Small intestine (tissue), 7 donors: ENCODE results near the gene SIK2. TPM values are rescaled to one million over a fixed set of nuclear protein-coding genes. Genes with fewer than 3 reads are reported as not detected.

Source experiments
- DNase-seq, 2 donors: peaks; one replicate each; pipeline versions ENCODE4 v3.0.0 to v3.0.0-alpha.2; 2013
- FAIRE-seq: peaks from 2 replicates; lab custom pipeline; 2012; peaks lifted over from hg19 to GRCh38; lab: Jason Lieb, UNC
- H3K27ac ChIP-seq, 3 donors: one replicate each; pipeline ENCODE4 v1.5.1; 2013; ENCODE audit warnings: low read length in 2 of 3, mild to moderate bottlenecking in 2 of 3, control low read depth in 1 of 3, inconsistent platforms in 1 of 3, low read depth in 1 of 3, moderate library complexity in 1 of 3
- H3K27me3 ChIP-seq, 3 donors: one replicate each; pipeline ENCODE4 v1.6.1; 2013; ENCODE audit warnings: low read length in 3 of 3, inconsistent platforms in 1 of 3; ENCODE audit not compliant: control insufficient read depth in 3 of 3, insufficient read depth in 3 of 3
- H3K36me3 ChIP-seq, 3 donors: one replicate each; pipeline ENCODE4 v1.6.1; 2013; ENCODE audit warnings: low read length in 3 of 3, inconsistent platforms in 1 of 3, low read depth in 1 of 3, mild to moderate bottlenecking in 1 of 3, moderate library complexity in 1 of 3; ENCODE audit not compliant: control insufficient read depth in 3 of 3, insufficient read depth in 2 of 3
- H3K4me1 ChIP-seq, 3 donors: one replicate each; pipeline ENCODE4 v1.6.1; 2013; ENCODE audit warnings: low read length in 2 of 3, inconsistent platforms in 1 of 3, low read depth in 1 of 3, mild to moderate bottlenecking in 1 of 3, moderate library complexity in 1 of 3; ENCODE audit not compliant: control insufficient read depth in 3 of 3, insufficient read depth in 2 of 3
- H3K4me3 ChIP-seq, 3 donors: one replicate each; pipeline ENCODE4 v1.5.1; 2013; ENCODE audit warnings: low read length in 3 of 3, control low read depth in 1 of 3, inconsistent platforms in 1 of 3, low read depth in 1 of 3, mild to moderate bottlenecking in 1 of 3, moderate library complexity in 1 of 3
- H3K9me3 ChIP-seq, 2 donors: one replicate each; pipeline ENCODE4 v1.6.1; 2013; ENCODE audit warnings: low read depth in 1 of 2, low read length in 1 of 2; ENCODE audit not compliant: control insufficient read depth in 2 of 2, insufficient read depth in 1 of 2
- WGBS, 3 donors: extraction: QIAGEN DNeasy Blood & Tissue Kit; methylation state at CpG; one replicate each; pipeline ENCODE4 v1.1.7; 2013; 5-methylcytosine and 5-hydroxymethylcytosine counted together
- polyA plus RNA-seq, 4 donors: library from polyadenylated mRNA; stranded (reverse) in 3 of 4; unstranded in 1 of 4; fragments of 200-250 nt in 3 of 4; fragments of 120-200 nt in 1 of 4; gene quantifications; one replicate each; pipeline versions ENCODE4 v1.2.1 to v1.2.3, GENCODE V29; 2013
- donor health status: healthy with polysubstance abuse.
- donor health status: control.
- donor health status: control.
- donor health status: Bipolar disorder and iron deficiency.
- donor health status: healthy.

Gene SIK2
- polyA plus RNA-seq, 4 donors: 3.8 to 22.5 (median 5.6) TPM

- Histone ChIP-seq H3K4me1 (peaks cover 2 to 11% (median 2%) of the 10 kb centered on the region in 3 donors), H3K27ac (no peak overlapping the region), H3K9me3 (no peaks in the 10 kb centered on the region), H3K36me3 (peaks cover 0 to 5% (median 4%) of the 10 kb centered on the region in 3 donors), H3K4me3 (no peak overlapping the region), H3K27me3 (no peaks in the 10 kb centered on the region)
- DNase-seq: no peak
- WGBS, 3 donors: 87 to 96% (median 88%) methylated on average over 2 of the region's 2 CpGs
- no peak for FAIRE-seq
Observed at GRCh38 chr11:111691176-111691575, 88.9 kb downstream of the SIK2 start.

- no peak overlapping the region for H3K27ac ChIP-seq
- DNase-seq: peak in 1 of 2 donors; percentile 12
- peaks cover 2 to 11% (median 2%) of the 10 kb centered on the region in 3 donors for H3K4me1 ChIP-seq
- H3K4me3 ChIP-seq: no peak overlapping the region
- peaks cover 0 to 5% (median 4%) of the 10 kb centered on the region in 3 donors for H3K36me3 ChIP-seq
- FAIRE-seq: no peak
- H3K9me3 ChIP-seq: no peaks in the 10 kb centered on the region
- WGBS, 3 donors: 23 to 76% (median 42%) methylated on average over 3 of the region's 3 CpGs
- H3K27me3 ChIP-seq: no peaks in the 10 kb centered on the region
Observed at GRCh38 chr11:111691741-111692140, 89.5 kb downstream of the SIK2 start.

- no peaks in the 10 kb centered on the region for H3K27me3 ChIP-seq
- peaks cover 0 to 15% (median 2%) of the 10 kb centered on the region in 3 donors for H3K4me1 ChIP-seq
- FAIRE-seq: no peak
Observed at GRCh38 chr11:111693224-111693937, 91.1 kb downstream of the SIK2 start.

GRCh38 chr11:111694851-111695250 lies 92.6 kb downstream of the SIK2 start:
- H3K4me3 ChIP-seq: no peak overlapping the region
- H3K27me3 ChIP-seq: no peaks in the 10 kb centered on the region
- no peak overlapping the region for H3K27ac ChIP-seq
- peaks cover 0 to 8% (median 0%) of the 10 kb centered on the region in 3 donors for H3K36me3 ChIP-seq
- peaks cover 0 to 17% (median 2%) of the 10 kb centered on the region in 3 donors for H3K4me1 ChIP-seq
- H3K9me3 ChIP-seq: no peaks in the 10 kb centered on the region
- DNase-seq (peak in 1 of 2 donors; percentile 2), FAIRE-seq (no peak)
- 60 to 89% (median 77%) methylated on average over 4 of the region's 4 CpGs for WGBS, 3 donors

More at GRCh38 chr11:111693224-111693937, 91.1 kb downstream of the SIK2 start:
- peak in 1 of 2 donors; percentile 3 for DNase-seq
- H3K4me3 ChIP-seq: no peak overlapping the region
- H3K36me3 ChIP-seq: peaks cover 0 to 7% (median 4%) of the 10 kb centered on the region in 3 donors
- H3K9me3 ChIP-seq: no peaks in the 10 kb centered on the region
- H3K27ac ChIP-seq: peak overlapping the region in 1 of 3 donors; percentile 11
- WGBS, 3 donors: 56 to 80% (median 69%) methylated on average over 6 of the region's 6 CpGs

GRCh38 chr11:111696556-111696955 lies 94.3 kb downstream of the SIK2 start:
- peaks cover 0 to 17% (median 2%) of the 10 kb centered on the region in 3 donors for H3K4me1 ChIP-seq
- no peak overlapping the region for H3K4me3 ChIP-seq
- DNase-seq (no peak), FAIRE-seq (no peak)
- H3K27ac ChIP-seq: no peak overlapping the region
- peaks cover 0 to 8% (median 3%) of the 10 kb centered on the region in 3 donors for H3K36me3 ChIP-seq
- 64 to 89% (median 85%) methylated on average over 1 of the region's 1 CpG for WGBS, 3 donors
- H3K27me3 ChIP-seq: no peaks in the 10 kb centered on the region
- H3K9me3 ChIP-seq: no peaks in the 10 kb centered on the region

- Histone ChIP-seq H3K36me3 (peaks cover 0 to 12% (median 7%) of the 10 kb centered on the region in 3 donors), H3K27me3 (no peaks in the 10 kb centered on the region)
- peak in 1 of 2 donors; percentile 51 for DNase-seq
Observed at GRCh38 chr11:111697933-111698371, 95.7 kb downstream of the SIK2 start.

GRCh38 chr11:111698852-111699559 lies 96.8 kb downstream of the SIK2 start:
- peak overlapping the region in 1 of 3 donors; percentile 23 for H3K27ac ChIP-seq
- H3K36me3 ChIP-seq: peaks cover 0 to 15% (median 10%) of the 10 kb centered on the region in 3 donors
- no peak overlapping the region for H3K4me3 ChIP-seq
- H3K9me3 ChIP-seq: no peaks in the 10 kb centered on the region
- H3K27me3 ChIP-seq: no peaks in the 10 kb centered on the region
- 89 to 93% (median 90%) methylated on average over 3 of the region's 3 CpGs for WGBS, 3 donors
- DNase-seq: no peak
- peaks cover 0 to 25% (median 2%) of the 10 kb centered on the region in 3 donors for H3K4me1 ChIP-seq
- FAIRE-seq: no peak

More at GRCh38 chr11:111697933-111698371, 95.7 kb downstream of the SIK2 start:
- Histone ChIP-seq H3K9me3 (no peaks in the 10 kb centered on the region), H3K4me3 (no peak overlapping the region), H3K4me1 (peaks cover 0 to 24% (median 2%) of the 10 kb centered on the region in 3 donors), H3K27ac (peak overlapping the region in 1 of 3 donors; percentile 23)
- FAIRE-seq: no peak
- WGBS, 3 donors: 77 to 86% (median 85%) methylated on average over 1 of the region's 1 CpG

GRCh38 chr11:111699579-111700156 lies 97.4 kb downstream of the SIK2 start:
- H3K9me3 ChIP-seq: no peaks in the 10 kb centered on the region
- no peaks in the 10 kb centered on the region for H3K27me3 ChIP-seq
- 95 to 98% (median 95%) methylated on average over 1 of the region's 1 CpG for WGBS, 3 donors
- no peak overlapping the region for H3K27ac ChIP-seq
- peaks cover 0 to 22% (median 0%) of the 10 kb centered on the region in 3 donors for H3K4me1 ChIP-seq
- H3K36me3 ChIP-seq: peaks cover 0 to 18% (median 10%) of the 10 kb centered on the region in 3 donors
- DNase-seq: no peak
- no peak for FAIRE-seq
- no peak overlapping the region for H3K4me3 ChIP-seq
